ENCODE data around the gene ZFAND2A.

ZFAND2A gene

GRCh38 chr7:1114505-1114904, 45.5 kb downstream of the ZFAND2A start:
- DNase-seq = no peak
- TF ChIP-seq GATA1 (IDR thresholded peaks at IDR 0.05; ENCODE audit: low read depth, low read length) = no peak

GRCh38 chr7:1114088-1114487, 45.9 kb downstream of the ZFAND2A start:
- TF ChIP-seq POLR2A (IDR thresholded peaks at IDR 0.05; ENCODE audit: low read length) (no peak), GATA1 (IDR thresholded peaks at IDR 0.05; ENCODE audit: low read depth, low read length) (no peak)
- DNase-seq = no peak

- TF ChIP-seq GATA1 (IDR thresholded peaks at IDR 0.05; ENCODE audit: low read depth, low read length) (no peak), POLR2A (IDR thresholded peaks at IDR 0.05; ENCODE audit: low read length) (no peak)
Observed at GRCh38 chr7:1113548-1113885, 46.5 kb downstream of the ZFAND2A start.

GRCh38 chr7:1112625-1113547, 47.1 kb downstream of the ZFAND2A start:
- TF ChIP-seq POLR2A (IDR thresholded peaks at IDR 0.05; ENCODE audit: low read length) (no peak), GATA1 (IDR thresholded peaks at IDR 0.05; ENCODE audit: low read depth, low read length) (no peak)
- DNase-seq = no peak

More at GRCh38 chr7:1113548-1113885, 46.5 kb downstream of the ZFAND2A start:
- no peak for DNase-seq

GRCh38 chr7:1112109-1112508, 47.9 kb downstream of the ZFAND2A start:
- TF ChIP-seq POLR2A (IDR thresholded peaks at IDR 0.05; ENCODE audit: low read length) (no peak), GATA1 (IDR thresholded peaks at IDR 0.05; ENCODE audit: low read depth, low read length) (no peak)
- no peak for DNase-seq

- no peak for DNase-seq
- no peak for TF ChIP-seq GATA1 (IDR thresholded peaks at IDR 0.05; ENCODE audit: low read depth, low read length)
Observed at GRCh38 chr7:1111156-1111555, 48.8 kb downstream of the ZFAND2A start.

- TF ChIP-seq GATA1 (IDR thresholded peaks at IDR 0.05; ENCODE audit: low read depth, low read length) = no peak
- no peak for TF ChIP-seq POLR2A (IDR thresholded peaks at IDR 0.05; ENCODE audit: low read length)
- DNase-seq = no peak
Observed at GRCh38 chr7:1110358-1110757, 49.6 kb downstream of the ZFAND2A start.

GRCh38 chr7:1109581-1110310, 50.2 kb downstream of the ZFAND2A start:
- TF ChIP-seq GATA1 (IDR thresholded peaks at IDR 0.05; ENCODE audit: low read depth, low read length) (no peak), POLR2A (IDR thresholded peaks at IDR 0.05; ENCODE audit: low read length) (no peak)
- no peak for DNase-seq

GRCh38 chr7:1108264-1108920, 51.6 kb downstream of the ZFAND2A start:
- no peak for DNase-seq
- no peak for TF ChIP-seq GATA1 (IDR thresholded peaks at IDR 0.05; ENCODE audit: low read depth, low read length)
- no peak for TF ChIP-seq POLR2A (IDR thresholded peaks at IDR 0.05; ENCODE audit: low read length)

- DNase-seq = no peak
- TF ChIP-seq POLR2A (IDR thresholded peaks at IDR 0.05; ENCODE audit: low read length) (no peak), GATA1 (IDR thresholded peaks at IDR 0.05; ENCODE audit: low read depth, low read length) (no peak)
Observed at GRCh38 chr7:1106793-1107421, 53.1 kb downstream of the ZFAND2A start.

GRCh38 chr7:1106063-1106792, 53.8 kb downstream of the ZFAND2A start:
- no peak for DNase-seq
- TF ChIP-seq POLR2A (IDR thresholded peaks at IDR 0.05; ENCODE audit: low read length) (no peak), GATA1 (IDR thresholded peaks at IDR 0.05; ENCODE audit: low read depth, low read length) (no peak)

- TF ChIP-seq GATA1 (IDR thresholded peaks at IDR 0.05; ENCODE audit: low read depth, low read length) = no peak
- TF ChIP-seq POLR2A (IDR thresholded peaks at IDR 0.05; ENCODE audit: low read length) = no peak
- no peak for DNase-seq
Observed at GRCh38 chr7:1105189-1105588, 54.8 kb downstream of the ZFAND2A start.

- TF ChIP-seq POLR2A (IDR thresholded peaks at IDR 0.05; ENCODE audit: low read length) = no peak
Observed at GRCh38 chr7:1104516-1105179, 55.3 kb downstream of the ZFAND2A start.

More at GRCh38 chr7:1104516-1105179, 55.3 kb downstream of the ZFAND2A start:
- no peak for DNase-seq

All from erythroblast (primary cell).